ENCODE results near the gene SLAMF6. TPM values are rescaled to one million over a fixed set of nuclear protein-coding genes. Genes with fewer than 3 reads are reported as not detected.

Gene SLAMF6
- total RNA-seq, 2 experiments from 2014 or later, result 28.8 to 31.0 TPM

DNA sequence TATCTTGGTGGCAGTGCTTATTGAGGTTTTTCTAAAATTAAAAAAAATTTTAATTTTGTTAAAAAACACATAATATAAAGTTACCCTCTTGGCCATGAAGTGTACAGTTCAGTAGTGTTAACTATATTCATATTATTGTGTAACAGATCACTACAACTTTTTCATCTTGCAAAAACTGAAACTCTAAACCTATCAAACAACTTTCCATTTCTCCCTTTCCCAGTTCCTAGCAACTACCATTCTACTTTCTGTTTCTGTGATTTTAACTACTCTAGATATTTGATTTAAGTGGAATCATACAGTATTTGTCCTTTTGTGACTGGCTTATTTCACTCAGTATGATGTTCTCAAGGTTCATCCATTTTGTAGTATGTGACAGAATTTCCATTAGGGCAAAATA lies 55.5 kb downstream of the SLAMF6 start:
- peaks cover 34% of the 10 kb centered on the region for H3K4me1 Mint-ChIP-seq
- CTCF ChIA-PET, result no interaction called here

DNA sequence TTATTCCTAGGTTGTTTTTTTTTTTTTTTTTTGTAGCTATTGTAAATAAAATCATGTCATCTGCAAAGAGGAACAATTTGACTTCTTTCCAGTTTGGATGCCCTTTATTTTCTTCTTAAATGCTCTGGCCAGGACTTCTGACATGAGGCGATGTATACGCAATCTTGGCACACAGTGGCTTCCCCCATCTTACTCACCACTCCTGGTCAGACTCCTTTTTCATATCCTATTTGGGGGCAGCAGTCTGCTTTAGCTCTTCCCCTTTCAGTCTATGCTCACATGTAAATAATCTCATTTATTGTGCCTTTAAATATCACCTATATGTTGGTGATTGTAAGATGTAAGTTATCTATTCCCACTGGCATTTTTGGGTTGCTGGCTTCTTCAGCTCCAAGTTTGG lies 56.1 kb downstream of the SLAMF6 start:
- no peak for ATAC-seq
- H3K27ac Mint-ChIP-seq, result peak overlapping the region; percentile 22
- no peaks in the 10 kb centered on the region for H3K9me3 Mint-ChIP-seq (ENCODE audit: low read depth)
- CTCF ChIA-PET, result interaction anchor here (1.1 kb wide), 1 partner anchor 22 kb away, joined by 3 read pairs; no protein-coding TSS in a partner anchor
- peaks cover 16% of the 10 kb centered on the region for H3K36me3 Mint-ChIP-seq
- no peak overlapping the region for H3K4me3 Mint-ChIP-seq
- peaks cover 36% of the 10 kb centered on the region for H3K4me1 Mint-ChIP-seq
- H3K27me3 Mint-ChIP-seq, result no peaks in the 10 kb centered on the region
- no peak for DNase-seq

More for the DNA sequence above, 55.5 kb downstream of the SLAMF6 start:
- no peak overlapping the region for H3K4me3 Mint-ChIP-seq
- H3K27me3 Mint-ChIP-seq, result no peaks in the 10 kb centered on the region
- no peak for ATAC-seq
- peaks cover 15% of the 10 kb centered on the region for H3K36me3 Mint-ChIP-seq
- no peak for DNase-seq
- no peak overlapping the region for H3K27ac Mint-ChIP-seq
- H3K9me3 Mint-ChIP-seq (ENCODE audit: low read depth), result no peaks in the 10 kb centered on the region

DNA sequence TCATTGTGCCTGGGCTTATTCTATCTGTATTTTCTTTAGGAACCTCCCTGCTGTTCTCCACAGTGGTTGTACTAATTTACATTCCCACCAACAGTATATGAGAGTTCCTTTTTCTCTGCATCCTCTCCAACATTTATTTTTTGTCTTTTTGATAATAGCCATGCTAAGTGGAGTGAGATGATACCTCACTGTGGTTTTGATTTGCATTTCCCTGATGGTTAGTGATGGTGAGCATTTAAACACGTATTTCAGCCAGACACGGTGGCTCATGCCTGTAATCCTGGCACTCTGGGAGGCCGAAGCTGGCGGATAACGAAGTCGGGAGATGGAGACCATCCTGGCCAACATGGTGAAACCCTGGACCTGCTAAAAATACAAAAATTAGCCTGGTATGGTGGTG lies 57.9 kb downstream of the SLAMF6 start:
- H3K27ac Mint-ChIP-seq, result no peak overlapping the region
- no peaks in the 10 kb centered on the region for H3K27me3 Mint-ChIP-seq
- no peak for DNase-seq
- ATAC-seq, result no peak
- H3K4me1 Mint-ChIP-seq, result peaks cover 52% of the 10 kb centered on the region
- CTCF ChIA-PET, result interaction anchor here (1.2 kb wide), 1 partner anchor 65 kb away, joined by 3 read pairs; no protein-coding TSS in a partner anchor
- no peaks in the 10 kb centered on the region for H3K9me3 Mint-ChIP-seq (ENCODE audit: low read depth)
- H3K36me3 Mint-ChIP-seq, result peaks cover 16% of the 10 kb centered on the region
- no peak overlapping the region for H3K4me3 Mint-ChIP-seq

DNA sequence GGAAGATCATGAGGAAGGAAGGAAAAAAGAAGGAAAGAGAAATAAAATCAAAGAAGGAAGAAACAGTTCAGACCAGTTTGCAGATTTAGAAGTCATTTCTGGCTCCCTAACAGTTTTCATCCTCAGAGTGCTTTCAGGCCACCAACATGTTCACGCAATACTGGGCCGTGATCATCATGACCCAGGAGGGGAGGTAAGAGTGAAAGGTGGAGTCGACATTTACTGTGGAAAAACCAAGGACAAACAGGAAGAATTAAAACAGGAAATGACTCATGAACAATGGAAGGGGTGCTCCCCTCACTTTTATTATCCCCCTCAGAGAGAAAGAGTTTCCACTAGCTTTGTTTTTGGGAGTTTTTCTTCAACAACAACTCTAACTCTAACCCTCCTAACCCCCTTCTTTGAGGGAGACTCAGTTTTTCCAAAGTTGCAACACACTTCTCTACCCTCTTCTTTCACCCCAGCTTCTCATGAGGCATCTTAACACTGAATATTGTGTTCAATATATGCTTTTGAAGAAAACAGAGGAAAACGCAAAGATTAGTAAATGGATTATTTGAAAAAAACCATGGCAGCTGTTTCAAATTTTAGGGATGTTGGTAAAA lies 62.3 kb downstream of the SLAMF6 start:
- Mint-ChIP-seq H3K27ac (peak overlapping the region; percentile 86), H3K36me3 (peaks cover 4% of the 10 kb centered on the region), H3K4me1 (peaks cover 45% of the 10 kb centered on the region), H3K4me3 (peak overlapping the region; percentile 67), H3K9me3 (ENCODE audit: low read depth) (no peaks in the 10 kb centered on the region), H3K27me3 (no peaks in the 10 kb centered on the region)
- CTCF ChIA-PET, result interaction anchor here (0.8 to 1.2 kb wide), 2 partner anchors 9 to 10 kb away, joined by 3 read pairs; no protein-coding TSS in a partner anchor
- ATAC-seq (peak; percentile 56), DNase-seq (no peak)

DNA sequence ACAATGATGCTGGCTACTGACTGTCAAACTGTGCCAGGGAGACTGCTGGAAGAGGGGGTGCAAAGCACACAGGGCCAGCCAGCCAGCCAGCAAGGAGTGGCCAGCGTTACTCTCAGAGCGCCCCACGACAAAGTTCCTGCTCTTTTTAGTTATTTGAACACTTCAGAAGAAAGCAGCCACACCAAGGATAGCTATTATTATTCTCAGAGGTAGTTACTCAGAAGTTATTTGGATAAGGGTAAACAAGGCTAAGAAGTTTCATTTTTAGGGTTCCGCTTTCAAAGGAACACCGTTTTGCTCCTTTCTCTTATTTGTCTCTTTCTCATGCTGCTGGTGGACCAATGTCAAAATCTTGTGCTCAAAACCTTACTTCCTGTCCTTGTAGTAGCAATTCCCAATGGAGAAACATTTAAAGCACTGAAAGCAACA lies 62.8 kb downstream of the SLAMF6 start:
- DNase-seq, result no peak
- Mint-ChIP-seq H3K27me3 (no peaks in the 10 kb centered on the region), H3K9me3 (ENCODE audit: low read depth) (no peaks in the 10 kb centered on the region), H3K27ac (peak overlapping the region; percentile 86), H3K36me3 (peaks cover 1% of the 10 kb centered on the region), H3K4me3 (peak overlapping the region; percentile 67), H3K4me1 (peaks cover 47% of the 10 kb centered on the region)
- CTCF ChIA-PET, result interaction anchor here (0.8 kb wide), 1 partner anchor 10 kb away, joined by 3 read pairs; no protein-coding TSS in a partner anchor
- peak; percentile 48 for ATAC-seq

DNA sequence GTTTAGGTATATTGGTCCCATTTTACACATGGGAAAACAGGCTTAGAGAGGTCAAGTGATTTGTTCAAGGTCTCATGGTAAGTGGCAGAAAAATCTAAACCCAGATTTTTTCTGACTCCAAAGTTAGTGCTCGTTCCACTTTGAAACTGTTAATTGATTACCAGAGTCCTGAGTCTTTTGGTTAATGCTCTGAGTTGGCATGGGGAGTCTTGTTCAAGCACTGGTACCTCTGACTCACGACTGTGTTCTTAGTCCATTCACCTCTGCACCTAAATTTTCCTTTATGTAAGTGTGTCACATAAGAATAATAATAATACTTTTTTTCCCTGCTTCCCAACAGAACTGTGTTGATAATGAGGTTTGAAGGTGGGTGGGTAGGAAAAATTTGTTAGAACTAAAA lies 63.4 kb downstream of the SLAMF6 start:
- ATAC-seq (no peak), DNase-seq (no peak)
- Mint-ChIP-seq H3K4me1 (peaks cover 50% of the 10 kb centered on the region), H3K27ac (no peak overlapping the region), H3K36me3 (peaks cover 1% of the 10 kb centered on the region), H3K27me3 (no peaks in the 10 kb centered on the region), H3K9me3 (ENCODE audit: low read depth) (no peaks in the 10 kb centered on the region), H3K4me3 (no peak overlapping the region)
- CTCF ChIA-PET, result interaction anchor here (1.5 kb wide), 1 partner anchor 10 kb away, joined by 4 read pairs; no protein-coding TSS in a partner anchor

DNA sequence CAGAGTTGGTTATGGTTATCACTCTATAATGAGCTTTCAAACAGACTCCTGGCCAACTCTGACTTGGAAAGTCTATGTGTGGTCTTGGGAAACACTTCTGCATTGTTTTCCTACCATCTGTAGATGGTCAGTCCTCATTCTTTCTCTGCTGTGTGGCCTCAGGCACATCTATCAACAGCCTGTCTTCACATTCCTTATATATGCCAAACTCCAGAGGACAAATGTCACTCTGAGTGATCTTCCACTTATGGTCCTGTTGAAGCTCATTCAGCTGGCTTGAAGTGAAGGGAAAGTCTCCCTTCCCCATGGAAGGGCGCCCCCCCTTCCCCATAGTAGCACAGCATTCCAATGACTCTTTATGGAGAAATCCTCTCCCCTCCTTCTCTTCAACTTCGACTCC lies 64.0 kb downstream of the SLAMF6 start:
- peaks cover 1% of the 10 kb centered on the region for H3K36me3 Mint-ChIP-seq
- no peaks in the 10 kb centered on the region for H3K27me3 Mint-ChIP-seq
- no peak overlapping the region for H3K4me3 Mint-ChIP-seq
- peaks cover 53% of the 10 kb centered on the region for H3K4me1 Mint-ChIP-seq
- no peak overlapping the region for H3K27ac Mint-ChIP-seq
- no peaks in the 10 kb centered on the region for H3K9me3 Mint-ChIP-seq (ENCODE audit: low read depth)
- CTCF ChIA-PET, result interaction anchor here (1.0 to 1.6 kb wide), 3 partner anchors 10 to 106 kb away, joined by 3 to 4 read pairs (median 3); no protein-coding TSS in a partner anchor
- DNase-seq, result no peak
- no peak for ATAC-seq

DNA sequence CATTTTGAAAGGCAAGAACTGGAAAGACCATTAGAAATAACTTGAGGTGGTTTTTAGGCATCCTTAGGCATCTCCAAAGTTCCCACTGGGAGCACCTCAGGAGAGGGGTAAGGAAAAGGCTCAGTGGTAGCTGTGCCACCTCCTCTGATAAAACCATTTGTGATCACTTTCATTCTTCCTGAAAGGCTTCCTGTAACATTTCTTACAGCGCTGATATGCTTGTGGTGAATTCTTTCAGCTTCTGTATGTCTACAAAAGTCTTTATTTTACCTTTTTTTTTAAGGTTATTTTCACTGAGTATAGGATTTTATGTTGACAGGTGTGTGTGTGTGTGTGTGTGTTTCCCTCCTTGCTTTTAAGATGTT lies 67.9 kb downstream of the SLAMF6 start:
- H3K4me1 Mint-ChIP-seq, result peaks cover 50% of the 10 kb centered on the region
- H3K4me3 Mint-ChIP-seq, result no peak overlapping the region
- H3K27ac Mint-ChIP-seq, result no peak overlapping the region
- CTCF ChIA-PET, result interaction anchor here (1.2 to 3.2 kb wide), 2 partner anchors 13 to 26 kb away, joined by 3 to 10 read pairs; no protein-coding TSS in a partner anchor
- H3K36me3 Mint-ChIP-seq, result peaks cover 5% of the 10 kb centered on the region
- no peaks in the 10 kb centered on the region for H3K27me3 Mint-ChIP-seq
- DNase-seq, result no peak
- H3K9me3 Mint-ChIP-seq (ENCODE audit: low read depth), result peaks cover under 1% of the 10 kb centered on the region
- ATAC-seq, result no peak

DNA sequence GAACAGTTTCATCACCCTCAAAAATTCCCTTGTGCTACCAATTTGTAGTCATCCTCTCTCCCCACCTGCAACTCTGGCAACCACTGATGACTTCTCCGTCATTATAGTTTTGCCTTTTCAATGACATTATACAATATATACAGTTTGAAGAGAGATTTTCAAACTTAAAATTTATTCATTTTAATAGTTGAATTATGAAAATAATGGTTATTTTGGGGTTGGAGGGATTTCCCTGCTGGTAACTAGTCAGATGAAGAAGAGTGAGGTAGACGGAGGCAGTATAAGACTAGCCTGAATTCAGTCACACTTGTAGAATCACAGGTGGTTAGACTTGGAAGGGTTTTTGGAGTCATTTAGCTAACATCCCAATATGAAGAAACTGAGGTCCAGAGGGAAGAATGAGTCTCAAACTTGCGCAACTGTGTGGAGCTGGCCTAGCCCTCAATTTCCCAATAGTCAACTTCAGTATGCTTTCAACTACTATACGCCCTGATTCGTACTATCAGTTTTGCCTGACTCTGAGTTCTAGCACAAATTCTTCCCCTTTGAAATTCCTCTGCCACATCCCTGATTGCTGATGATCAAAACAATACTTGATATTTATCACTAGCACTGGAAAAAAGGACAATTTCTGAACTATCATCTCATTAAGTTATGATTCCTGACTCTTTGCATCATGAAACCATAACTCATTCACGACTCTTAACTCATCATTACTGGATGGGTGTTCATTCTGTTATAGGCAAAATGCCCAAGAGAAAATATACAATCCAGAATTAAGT lies 68.5 kb downstream of the SLAMF6 start:
- DNase-seq (no peak), ATAC-seq (no peak)
- H3K9me3 Mint-ChIP-seq (ENCODE audit: low read depth), result peaks cover 2% of the 10 kb centered on the region
- H3K4me3 Mint-ChIP-seq, result no peak overlapping the region
- no peaks in the 10 kb centered on the region for H3K27me3 Mint-ChIP-seq
- peak overlapping the region; percentile 8 for H3K27ac Mint-ChIP-seq
- H3K36me3 Mint-ChIP-seq, result peaks cover 5% of the 10 kb centered on the region
- CTCF ChIA-PET, result interaction anchor here (1.2 to 3.2 kb wide), 2 partner anchors 12 to 25 kb away, joined by 3 to 10 read pairs; no protein-coding TSS in a partner anchor
- peaks cover 46% of the 10 kb centered on the region for H3K4me1 Mint-ChIP-seq

DNA sequence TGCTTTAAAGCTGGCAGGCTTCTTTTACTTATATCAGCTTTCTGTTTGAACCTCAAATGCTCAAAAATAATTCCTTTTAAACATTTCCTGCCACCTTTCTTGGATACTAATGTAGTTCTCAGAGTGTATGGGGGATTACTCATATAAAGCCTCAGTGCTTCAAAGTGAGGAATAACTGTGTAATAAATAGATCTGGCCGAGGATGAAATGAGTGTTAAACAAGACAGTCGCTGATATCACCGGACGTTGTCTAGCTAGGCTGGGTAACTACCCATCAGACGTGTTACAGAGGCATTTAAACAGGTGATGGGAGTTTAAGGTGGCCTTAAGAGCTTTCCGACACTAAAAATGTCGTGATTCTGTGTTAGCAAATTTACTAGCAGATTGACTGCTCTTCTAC lies 69.6 kb downstream of the SLAMF6 start:
- CTCF ChIA-PET, result interaction anchor here (1.2 kb wide), 1 partner anchor 11 kb away, joined by 4 read pairs; no protein-coding TSS in a partner anchor
- Mint-ChIP-seq H3K36me3 (peaks cover 5% of the 10 kb centered on the region), H3K27me3 (no peaks in the 10 kb centered on the region), H3K9me3 (ENCODE audit: low read depth) (peaks cover 2% of the 10 kb centered on the region), H3K4me1 (peaks cover 43% of the 10 kb centered on the region), H3K4me3 (peak overlapping the region; percentile 20), H3K27ac (peak overlapping the region; percentile 58)
- ATAC-seq (peak; percentile 83), DNase-seq (peak; percentile 62)

DNA sequence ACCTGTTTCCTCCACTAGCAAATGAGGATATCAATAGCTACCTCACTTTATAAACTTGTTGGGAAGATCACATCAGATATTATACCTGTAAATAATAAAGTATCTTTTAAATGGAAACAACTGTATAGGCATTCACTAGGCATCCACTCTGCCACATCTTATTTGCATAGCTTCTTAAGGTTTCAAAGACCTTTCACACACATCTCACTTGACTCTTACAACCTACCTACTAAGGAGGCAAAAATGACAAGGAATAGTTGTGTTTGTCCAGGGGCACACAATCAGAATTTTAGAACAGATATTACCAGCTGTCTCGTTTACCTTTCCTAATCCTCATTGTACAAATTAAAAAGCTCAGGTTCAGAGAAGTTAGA lies 71.2 kb downstream of the SLAMF6 start:
- ATAC-seq (no peak), DNase-seq (no peak)
- H3K27me3 Mint-ChIP-seq, result no peaks in the 10 kb centered on the region
- peak overlapping the region; percentile 50 for H3K27ac Mint-ChIP-seq
- H3K4me3 Mint-ChIP-seq, result no peak overlapping the region
- peaks cover 2% of the 10 kb centered on the region for H3K9me3 Mint-ChIP-seq (ENCODE audit: low read depth)
- CTCF ChIA-PET, result interaction anchor here (0.9 to 1.5 kb wide), 6 partner anchors 8 to 316 kb away, joined by 3 to 4 read pairs (median 3); no protein-coding TSS in a partner anchor
- H3K36me3 Mint-ChIP-seq, result peaks cover 5% of the 10 kb centered on the region
- H3K4me1 Mint-ChIP-seq, result peaks cover 53% of the 10 kb centered on the region

DNA sequence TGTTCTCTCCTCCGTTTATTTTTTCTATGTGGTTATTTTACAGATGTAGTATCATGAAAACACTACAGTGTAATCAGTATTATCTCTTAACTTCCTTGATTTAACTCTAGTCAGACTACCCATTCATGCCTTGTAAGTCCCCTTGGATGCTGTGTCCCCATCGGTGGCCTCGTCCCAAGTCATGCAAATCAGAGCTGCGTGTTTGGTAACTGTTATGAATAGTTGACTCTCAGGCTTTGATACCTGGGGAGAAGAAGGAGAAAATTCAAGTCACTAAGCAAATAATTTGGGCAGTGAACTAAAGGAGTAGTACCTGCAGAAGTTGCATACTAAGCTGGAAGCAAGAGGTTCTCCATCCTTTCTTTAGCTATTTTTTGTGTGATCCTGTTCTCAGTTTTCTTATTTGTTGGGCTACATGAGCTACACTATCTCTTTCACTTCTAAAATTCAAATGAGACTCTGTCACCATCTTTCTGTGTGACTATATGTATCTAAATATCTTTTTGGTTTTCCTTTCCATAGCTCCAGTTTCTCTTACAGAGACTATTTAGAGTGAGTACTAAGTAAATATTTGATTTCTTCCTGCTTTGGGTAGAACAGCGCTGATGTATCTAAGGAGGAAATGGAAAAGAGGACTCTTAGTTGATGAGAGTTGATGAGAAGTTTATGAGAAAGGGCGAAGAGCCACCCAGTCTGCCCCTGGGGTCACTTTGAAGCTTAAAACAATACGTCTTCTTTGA lies 71.8 kb downstream of the SLAMF6 start:
- CTCF ChIA-PET, result interaction anchor here (0.7 to 1.5 kb wide), 7 partner anchors 8 to 317 kb away, joined by 3 to 4 read pairs (median 3); no protein-coding TSS in a partner anchor
- H3K4me3 Mint-ChIP-seq, result no peak overlapping the region
- DNase-seq (no peak), ATAC-seq (peak; percentile 29)
- H3K36me3 Mint-ChIP-seq, result peaks cover 5% of the 10 kb centered on the region
- H3K27me3 Mint-ChIP-seq, result no peaks in the 10 kb centered on the region
- H3K27ac Mint-ChIP-seq, result peak overlapping the region; percentile 50
- peaks cover 56% of the 10 kb centered on the region for H3K4me1 Mint-ChIP-seq
- H3K9me3 Mint-ChIP-seq (ENCODE audit: low read depth), result peaks cover 2% of the 10 kb centered on the region

DNA sequence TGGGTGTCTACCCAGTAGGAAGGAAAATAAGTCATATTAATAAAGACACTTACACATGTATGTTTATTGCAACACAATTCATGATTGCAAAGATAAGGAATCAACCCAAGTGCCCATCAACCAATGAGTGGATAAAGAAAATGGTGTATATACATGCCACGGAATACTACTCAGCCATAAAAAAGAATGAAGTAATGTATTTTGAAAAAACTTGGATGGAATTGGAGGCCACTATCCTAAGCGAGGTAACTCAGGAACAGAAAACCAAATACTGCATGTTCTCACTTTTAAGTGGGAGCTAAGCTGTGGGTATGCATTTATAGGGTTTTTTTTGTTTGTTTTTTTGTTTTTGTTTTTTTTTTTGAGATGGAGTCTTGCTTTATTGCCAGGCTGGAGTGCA lies 73.6 kb downstream of the SLAMF6 start:
- DNase-seq, result no peak
- Mint-ChIP-seq H3K4me3 (no peak overlapping the region), H3K27me3 (no peaks in the 10 kb centered on the region), H3K9me3 (ENCODE audit: low read depth) (peaks cover 2% of the 10 kb centered on the region), H3K27ac (no peak overlapping the region), H3K36me3 (peaks cover 5% of the 10 kb centered on the region), H3K4me1 (peaks cover 47% of the 10 kb centered on the region)
- CTCF ChIA-PET, result interaction anchor here (1.1 kb wide), 2 partner anchors 23 to 91 kb away, joined by 3 read pairs; no protein-coding TSS in a partner anchor
- ATAC-seq, result no peak

Measured in activated CD8-positive, alpha-beta memory T cell treated with anti-CD3 and anti-CD28 coated beads, Interleukin-2, amount 10 ng/mL, durations not matched to agents 7 days and 5 days (primary cell).